ENCODE measurements around the gene ZFP42.
"Not testable (repeated sequence)": the region's sequence is repeated elsewhere in the genome, so short reads cannot be mapped to it uniquely, and the experiment has no call there.

Gene ZFP42

GRCh38 chr4:188021548-188022249 is 26.1 kb downstream of the ZFP42 start:
- no peak for FAIRE-seq

DNA sequence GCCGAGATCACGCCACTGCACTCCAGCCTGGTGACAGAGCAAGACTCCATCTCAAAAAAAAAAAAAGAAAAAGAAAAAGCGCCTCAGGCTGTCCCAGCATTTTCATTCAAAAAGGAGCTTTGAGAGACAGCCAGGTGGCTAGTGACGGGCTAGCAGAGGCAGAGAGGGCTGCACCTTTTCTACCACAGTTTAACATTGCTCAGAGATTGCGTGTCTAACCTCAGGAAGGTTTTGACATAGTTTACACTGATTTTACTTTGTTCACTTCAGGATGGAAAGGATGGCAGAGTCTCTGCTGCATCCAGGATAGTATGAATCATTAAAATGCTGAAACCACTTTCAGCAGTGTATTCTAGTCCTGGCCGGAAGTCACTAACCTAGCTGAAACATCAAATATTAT is 28.1 kb downstream of the ZFP42 start:
- no peak for FAIRE-seq

GRCh38 chr4:188025476-188025875 is 29.9 kb downstream of the ZFP42 start:
- FAIRE-seq, result no peak

GRCh38 chr4:188029114-188029513 is 33.5 kb downstream of the ZFP42 start:
- FAIRE-seq, result no peak

DNA sequence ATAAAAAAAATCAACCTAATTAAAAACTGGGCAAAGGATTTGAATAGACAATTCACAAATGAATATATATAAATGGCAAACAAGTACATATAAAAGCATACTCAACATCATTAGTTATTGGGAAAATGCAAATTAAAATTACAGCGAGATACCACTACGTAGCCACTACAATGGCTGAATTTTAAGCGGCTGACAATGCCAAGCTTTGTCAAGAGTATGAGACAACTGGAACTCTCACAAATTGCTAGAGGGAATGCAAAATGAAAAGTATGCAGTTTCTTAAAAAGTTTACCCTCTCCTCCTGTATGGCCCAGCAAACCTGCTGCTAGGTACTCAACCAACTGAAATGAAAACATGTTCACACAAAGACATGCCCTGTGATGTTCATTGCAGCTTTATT is 34.8 kb downstream of the ZFP42 start:
- no peak for FAIRE-seq

- no peak for FAIRE-seq
These were observed 36.2 kb downstream of the ZFP42 start for GRCh38 chr4:188031751-188032150.

DNA sequence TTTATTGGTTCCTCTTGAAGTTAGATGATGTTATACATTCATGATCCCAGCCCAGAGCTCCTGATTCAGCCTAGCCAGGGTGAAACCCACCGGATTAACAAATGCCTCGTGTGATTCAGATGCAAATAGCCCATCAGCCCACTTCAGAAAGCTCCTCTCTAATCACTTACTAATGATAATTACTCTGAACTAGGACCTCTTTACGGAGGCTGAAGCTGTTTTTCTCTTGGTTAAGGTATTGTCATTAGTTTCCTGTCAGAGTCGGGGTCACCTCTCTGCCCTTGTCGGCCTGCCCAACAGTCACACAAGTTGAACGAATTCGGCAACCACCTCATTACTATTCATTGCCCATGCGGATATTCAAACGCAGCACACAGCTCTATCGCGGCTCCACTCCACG is 36.6 kb downstream of the ZFP42 start:
- FAIRE-seq, result no peak

DNA sequence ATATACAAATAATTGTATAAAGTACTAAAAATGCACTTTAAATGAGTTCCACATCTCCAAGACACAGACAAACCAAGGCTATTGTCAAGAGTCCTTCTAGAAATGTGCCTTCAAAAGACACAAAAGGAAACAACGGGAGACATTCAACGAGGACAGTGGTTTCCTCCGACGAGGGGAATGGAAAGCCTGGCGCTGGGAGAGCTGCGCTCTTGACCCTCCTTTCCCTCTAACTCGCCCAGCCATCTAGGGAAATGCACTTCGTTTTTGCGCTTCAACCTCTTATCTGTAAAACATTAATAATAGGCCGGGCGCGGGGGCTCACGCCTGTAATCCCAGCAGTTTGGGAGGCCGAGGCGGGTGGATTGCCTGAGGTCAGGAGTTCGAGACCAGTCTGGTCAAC is 37.0 kb downstream of the ZFP42 start:
- FAIRE-seq, result no peak

DNA sequence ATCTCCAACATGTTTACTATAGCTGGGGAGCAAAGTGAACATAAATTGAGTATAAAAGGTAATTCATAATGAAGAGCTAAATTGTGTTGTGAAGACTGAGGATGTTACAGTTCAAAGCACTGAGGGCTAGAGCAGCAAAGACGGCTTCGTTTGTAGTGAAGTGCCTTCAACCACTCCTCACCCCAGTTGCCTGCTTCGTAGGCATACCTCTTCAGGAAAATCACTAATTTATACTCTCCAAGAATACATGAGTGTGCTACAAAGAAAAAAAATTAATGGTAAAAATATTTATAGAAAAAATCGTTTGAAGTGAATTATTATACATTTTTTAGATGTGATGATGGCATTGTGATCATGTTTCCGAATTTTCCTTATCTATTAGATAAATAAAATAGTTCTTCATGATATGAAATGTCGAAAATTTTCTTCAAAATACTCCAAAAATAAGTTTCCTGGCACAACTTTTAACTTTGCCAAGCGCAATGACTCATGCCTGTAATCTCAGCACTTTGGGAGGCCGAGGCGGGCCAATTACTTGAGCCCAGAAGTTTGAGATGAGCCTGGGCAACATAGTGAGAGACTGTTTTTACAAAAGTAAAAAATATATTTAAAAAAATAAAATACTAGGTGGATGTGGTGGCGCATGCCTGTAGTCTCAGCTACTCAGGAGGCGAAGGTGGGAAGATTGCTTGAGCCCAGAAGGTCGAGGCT is 41.6 kb downstream of the ZFP42 start:
- no peak for FAIRE-seq

- no peak for FAIRE-seq
These were observed 46.1 kb downstream of the ZFP42 start for GRCh38 chr4:188041721-188042120.

DNA sequence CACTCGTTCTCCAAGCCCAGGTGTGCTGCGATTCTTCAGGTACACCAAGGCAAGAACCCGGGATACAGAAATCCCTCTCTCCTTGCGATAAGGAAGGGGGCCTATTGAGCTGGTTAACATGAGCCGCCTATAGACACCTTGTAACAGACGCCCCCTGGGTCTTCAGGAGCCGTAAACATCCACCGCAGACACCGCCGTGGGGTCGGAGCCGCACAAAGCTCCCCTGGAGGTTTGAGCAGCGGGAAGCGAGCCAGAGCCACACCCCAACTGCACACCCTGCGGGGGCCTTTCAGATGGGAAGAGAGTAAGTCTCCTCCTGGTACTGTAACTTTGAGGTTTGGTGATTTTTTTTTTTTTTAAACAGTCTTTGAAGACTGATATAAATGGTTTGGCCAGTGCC is 46.6 kb downstream of the ZFP42 start:
- no peak for FAIRE-seq

GRCh38 chr4:188043154-188043553 is 47.6 kb downstream of the ZFP42 start:
- no peak for FAIRE-seq

DNA sequence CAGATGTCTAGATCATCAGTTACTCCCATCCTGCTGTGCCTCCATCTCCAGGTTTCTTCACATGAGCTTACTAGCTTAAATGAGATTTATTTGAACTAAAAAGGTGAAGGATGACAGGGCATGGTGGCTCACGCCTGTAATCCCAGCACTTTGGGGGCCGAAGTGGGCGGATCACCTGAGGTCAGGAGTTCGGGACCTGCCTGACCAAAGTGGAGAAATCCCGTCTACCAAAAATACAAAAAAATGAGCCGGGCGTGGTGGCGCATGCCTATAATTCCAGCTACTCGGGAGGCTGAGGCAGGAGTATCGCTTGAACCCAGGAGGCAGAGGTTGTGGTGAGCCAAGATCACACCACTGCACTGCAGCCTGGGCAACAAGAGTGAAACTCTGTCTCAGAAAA is 49.9 kb downstream of the ZFP42 start:
- FAIRE-seq, result not testable (repeated sequence)

GRCh38 chr4:188046657-188047056 is 51.1 kb downstream of the ZFP42 start:
- FAIRE-seq, result no peak

- FAIRE-seq, result no peak
These were observed 57.7 kb downstream of the ZFP42 start for GRCh38 chr4:188053302-188053701.
